Nucleus accumbens (tissue), 56 donors: ENCODE measurements around the gene NENF.
"Not testable (repeated sequence)": the region's sequence is repeated elsewhere in the genome, so short reads cannot be mapped to it uniquely, and the experiment has no call there.

ENCODE experiments used
- DNase-seq, 56 donors: peaks; one replicate each; lab custom pipeline; 2025; lab: John Stamatoyannopoulos, UW

Gene NENF

DNA sequence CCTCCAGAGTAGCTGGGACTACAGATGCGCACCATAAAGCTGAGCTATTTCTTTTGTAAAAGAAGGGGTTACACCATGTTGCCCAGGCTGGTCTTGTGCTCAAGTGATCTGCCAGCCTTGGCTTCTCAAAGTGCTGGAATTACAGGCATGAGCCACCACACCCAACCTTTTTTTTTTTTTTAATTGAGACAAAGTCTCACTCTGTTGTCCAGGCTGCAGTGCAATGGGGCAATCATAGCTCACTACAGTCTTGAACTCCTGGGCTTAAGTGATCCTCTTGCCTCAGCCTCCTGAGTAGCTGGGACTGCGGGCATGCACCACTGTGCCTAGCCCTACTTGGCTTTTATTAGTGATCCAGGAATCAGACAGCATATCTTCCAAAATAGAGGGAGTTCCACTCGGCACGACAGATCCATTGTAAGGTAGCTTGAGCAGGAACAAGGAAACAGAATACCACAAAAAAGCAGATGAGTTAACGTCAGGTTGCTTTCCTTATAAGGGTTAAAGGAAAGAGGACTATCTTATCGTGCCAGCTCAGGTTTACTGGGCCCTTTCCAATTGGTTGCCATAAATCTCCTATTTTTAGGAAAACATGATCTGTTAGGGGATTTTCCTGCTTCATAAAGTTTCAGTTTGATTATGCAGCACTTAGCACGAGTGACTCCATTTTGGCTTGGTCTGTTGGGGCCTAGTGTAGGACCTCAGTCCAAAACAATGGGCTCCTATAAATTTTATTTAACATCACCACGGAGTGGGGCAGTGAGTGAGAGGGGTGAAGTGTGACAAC lies 45.2 kb downstream of the NENF start:
- no peak for DNase-seq

DNA sequence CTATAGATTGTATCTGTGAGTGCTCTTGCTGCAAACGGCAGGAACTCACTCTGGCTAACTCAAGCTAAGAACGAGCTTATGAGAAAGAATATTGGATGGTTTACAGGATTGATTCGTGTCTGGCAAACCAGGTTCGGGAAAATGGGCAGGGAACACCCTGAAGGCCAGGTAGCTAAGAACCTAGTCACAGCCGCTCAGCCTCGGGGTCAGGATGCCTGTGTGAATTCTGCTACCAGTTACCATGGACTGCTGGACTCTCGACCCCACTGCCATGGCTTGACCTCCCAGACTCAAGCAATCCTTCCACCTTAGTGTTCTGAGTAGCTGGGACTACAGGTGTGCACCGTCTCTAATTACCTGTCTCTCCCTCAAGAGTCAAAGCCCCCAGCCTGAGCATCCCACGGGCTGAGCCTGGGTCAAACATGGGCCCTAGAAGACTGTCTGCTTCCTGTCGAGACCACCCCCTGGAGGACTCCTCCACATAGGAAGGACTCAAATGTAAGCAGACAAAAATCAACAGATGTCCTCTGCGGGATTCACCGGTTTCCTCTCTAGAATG lies 45.8 kb downstream of the NENF start:
- no peak for DNase-seq

DNA sequence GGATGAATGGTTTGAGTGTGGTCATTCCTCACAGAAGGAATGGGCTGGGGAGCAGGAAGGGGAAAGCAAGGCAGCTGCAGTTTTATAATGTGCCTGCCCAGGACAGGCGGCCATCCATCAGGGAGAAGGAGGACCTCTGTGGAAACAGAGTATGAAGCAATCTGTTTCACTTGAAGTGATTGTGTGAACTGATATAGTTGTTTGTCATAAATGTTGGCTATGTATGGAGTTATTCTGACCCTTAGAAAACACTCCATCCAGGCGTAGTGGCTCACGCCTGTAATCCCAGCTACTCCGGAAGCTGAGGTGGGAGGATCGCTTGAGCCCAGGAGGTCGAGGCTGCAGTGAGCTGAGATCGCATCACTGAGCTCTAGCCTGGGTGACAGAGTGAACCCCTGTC lies 46.5 kb downstream of the NENF start:
- DNase-seq, result no peak

DNA sequence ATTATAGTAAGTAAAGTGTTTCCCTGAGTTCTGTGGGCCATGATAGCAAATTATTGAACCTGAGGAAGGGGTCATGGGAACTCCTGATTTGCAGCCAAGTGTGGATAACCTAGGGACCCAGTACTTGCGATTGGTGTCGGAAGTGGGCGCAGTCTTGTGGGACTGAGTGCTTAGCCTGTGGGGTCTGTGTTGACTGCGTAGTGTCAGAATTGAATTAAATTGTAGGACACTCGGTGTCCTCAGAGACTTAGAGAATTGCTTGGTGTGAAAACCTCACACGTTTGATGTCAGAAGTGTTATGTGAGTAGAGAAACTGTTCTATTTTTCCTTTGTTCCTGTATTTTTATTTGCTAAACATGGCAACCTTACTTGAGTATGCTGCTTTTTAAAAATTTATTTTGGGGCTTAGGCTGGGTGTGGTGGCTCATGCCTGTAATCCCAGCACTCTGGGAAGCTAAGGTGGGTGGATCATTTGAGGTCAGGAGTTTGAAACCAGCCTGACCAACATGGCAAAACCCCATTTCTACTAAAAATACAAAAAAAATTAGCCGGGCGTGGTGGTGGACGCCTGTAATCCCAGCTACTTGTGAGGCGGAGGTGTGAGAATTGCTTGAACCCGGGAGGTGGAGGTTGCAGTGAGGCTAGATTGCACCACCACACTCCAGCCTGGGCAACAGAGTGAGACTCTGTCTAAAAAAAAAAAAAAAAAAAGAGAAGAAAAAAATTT lies 48.2 kb downstream of the NENF start:
- not testable (repeated sequence) for DNase-seq

DNA sequence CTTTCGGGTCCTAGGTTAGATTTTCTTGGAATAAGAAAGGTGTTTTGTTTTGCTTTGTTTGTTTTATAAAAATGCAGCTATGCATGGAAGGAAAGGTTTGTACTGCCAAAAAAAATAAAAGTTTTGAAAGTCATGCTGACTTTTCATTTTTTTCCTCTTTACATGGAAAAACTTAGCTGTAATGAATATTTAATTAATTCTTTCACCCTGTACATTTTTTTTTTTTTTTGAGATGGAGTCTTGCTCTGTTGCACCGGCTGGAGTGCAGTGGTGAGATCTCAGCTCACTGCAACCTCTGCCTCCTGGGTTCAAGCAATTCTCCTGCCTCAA lies 48.7 kb downstream of the NENF start:
- no peak for DNase-seq

DNA sequence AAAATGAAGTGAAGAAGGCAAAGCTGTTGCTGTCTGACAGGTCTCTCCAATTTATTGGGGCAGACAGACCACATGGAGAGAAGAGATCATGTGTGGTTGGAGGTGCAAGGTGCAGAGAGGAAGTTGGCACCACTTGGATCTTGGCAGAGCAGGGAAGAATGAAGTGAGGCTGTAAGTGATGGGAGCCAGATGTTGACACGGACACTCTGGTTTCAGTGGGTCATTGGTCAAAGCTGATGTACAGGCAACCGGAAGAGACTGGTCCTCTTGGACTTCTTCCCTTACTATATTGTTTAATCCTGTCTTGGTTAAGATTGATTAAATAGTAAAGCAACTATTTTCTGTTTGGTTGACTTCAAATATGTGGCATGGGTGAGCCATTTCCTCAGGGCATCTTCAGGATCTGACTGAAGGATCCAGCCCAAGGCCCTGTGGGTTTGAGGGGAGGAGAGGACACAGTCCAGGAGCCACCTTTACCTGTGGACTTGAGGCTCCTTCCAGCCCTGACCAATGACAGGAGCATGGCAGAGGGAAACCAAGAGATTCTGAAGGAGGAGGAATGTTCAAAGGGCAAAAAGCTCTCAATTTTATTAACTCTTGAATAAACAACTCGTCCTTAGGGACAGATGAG lies 49.4 kb downstream of the NENF start:
- DNase-seq, result no peak

DNA sequence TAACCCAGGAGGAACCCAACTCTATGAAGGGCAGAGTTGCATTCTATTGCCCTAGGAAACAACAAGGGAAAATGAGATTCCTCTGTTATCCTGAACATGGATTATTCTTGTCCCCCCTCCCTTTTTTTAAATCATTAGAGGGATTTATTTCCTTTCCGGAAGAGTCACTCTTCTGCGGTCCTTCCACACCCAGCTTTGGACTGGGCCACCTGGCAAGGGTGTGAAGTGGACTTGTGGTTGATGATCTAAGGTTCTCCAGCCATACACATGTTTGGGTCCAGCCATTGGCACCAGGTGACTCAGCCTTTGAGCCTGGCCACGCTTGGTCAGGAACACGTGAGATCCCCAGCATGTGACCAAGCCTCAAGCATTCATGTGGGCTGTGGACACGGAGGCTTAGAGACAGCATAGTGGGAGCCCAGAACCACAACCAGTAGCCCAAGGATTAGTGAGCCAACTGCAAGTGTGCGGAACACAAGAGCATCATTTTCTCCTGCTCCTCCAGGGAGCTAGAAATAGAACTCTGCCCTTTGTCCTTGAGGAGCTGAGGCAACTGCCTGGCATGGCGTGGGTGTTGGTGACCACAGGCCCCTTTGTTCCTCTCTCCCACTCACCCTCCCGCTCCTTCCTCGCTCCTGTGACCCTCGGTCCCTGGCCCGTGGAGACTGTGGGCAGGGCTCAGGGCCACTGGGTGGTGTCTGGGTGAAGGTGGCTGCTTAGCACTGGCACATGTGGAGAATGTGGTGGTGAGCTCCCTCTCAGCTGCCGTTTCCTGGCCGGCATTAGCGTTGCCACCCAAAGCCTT lies 50.1 kb downstream of the NENF start:
- no peak for DNase-seq

DNA sequence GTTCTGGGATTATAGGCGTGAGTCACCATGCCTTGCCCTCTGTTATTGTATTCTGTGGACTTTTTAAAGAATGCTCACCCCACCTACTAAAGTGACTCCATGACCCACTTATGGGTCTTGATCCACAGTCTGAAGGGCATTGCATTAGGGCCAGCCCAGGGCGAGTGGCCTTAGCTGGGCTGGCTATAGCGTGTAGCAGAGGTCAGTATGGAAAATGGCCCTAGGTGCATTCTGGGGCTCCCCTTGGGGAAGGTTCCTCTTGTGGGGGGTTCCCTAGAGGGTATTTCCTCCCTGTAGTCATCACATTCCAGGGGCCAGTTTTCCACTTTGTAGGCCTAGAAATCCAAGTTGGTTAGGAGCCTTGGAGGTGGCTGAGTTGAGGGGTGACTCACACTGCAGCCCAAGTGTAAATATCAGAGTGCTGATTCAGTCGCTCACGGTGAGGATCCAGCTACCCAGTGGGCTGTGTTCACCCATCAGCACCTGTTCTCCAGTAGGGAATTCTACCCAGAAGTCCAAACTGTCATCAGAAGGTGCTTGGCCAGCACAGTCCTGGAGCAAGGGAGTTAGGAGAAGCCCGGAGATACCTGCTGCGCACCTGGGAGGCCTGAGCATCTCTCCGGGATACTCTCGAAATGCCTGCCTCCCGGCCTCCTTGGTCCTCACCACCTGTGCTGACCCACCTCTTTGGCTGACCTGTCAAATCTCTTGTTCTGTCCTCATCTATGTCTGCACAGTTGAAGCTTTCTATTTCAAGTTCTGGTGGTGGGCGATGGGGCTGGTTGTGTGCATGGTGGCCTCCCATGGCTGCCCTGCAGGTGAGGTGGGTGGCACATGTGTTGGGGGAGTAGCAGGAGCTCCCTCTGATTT lies 52.2 kb downstream of the NENF start:
- DNase-seq, result no peak

DNA sequence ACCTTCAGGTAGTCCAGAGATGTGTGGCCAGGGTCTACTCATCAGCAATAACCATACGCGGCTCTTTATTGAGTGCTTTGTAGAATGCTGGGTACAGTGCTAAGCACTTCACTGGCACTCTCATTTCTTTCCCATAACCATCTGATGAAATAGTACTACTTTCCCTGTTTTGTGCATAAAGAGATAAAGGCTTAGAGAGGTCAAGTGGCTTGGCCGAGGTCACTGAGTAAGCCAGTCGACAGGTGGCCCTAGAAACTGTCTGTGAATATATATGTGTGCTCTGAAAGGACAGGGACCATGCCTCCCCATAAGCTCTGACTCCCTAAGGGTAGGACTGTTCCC lies 52.8 kb downstream of the NENF start:
- DNase-seq, result no peak

DNA sequence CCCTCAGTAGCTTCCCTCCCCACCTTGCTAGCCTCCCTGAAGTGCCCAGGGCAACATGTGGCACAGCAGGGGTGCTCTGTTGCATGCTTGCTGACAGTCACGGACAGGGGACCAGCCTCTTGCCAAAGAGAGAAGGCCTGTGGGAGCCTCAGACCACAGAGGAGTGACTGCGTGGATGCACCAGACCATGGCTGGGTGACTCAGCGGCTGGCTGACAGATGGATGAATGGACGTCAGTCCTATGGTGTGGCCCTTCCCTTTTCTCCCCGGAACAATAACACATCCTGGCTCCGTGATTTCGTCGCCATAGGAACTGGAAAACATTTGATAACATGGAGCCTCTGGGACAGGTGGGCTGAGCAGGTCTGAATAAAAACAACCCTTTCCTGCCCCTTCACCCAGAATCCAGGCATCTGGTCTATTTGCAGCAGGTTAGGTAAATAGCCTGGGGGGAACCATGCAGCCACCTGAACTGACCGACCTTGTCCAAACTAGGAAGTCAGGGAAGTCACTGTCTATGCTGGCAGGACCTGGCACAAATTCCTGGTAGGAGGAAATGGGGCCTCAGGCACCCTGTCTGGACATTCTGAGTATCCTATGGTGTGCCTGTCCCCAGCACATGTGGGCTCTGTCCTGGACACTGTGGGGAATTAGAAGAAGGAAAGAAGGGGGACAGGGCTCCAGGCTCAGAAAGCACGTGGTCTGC lies 53.3 kb downstream of the NENF start:
- DNase-seq, result peak in 4 of 56 donors; percentile 14 to 79 (median 22)

DNA sequence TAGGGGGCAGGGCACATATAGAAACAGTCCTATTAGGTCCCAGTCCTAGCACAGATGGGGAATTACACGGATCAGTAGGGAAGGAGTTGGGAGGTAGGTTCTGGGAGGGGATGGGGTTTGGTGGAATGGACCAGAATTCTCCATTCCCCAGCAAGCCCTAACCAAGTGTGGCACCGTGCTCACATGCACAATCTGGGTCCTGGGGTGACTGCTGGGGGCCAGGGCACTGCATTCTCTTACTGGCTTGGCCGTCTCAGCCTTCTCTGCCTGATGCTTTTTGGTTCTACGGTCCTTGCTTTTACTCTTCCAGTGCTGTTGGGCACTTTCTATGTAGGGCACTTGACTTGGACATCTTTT lies 53.9 kb downstream of the NENF start:
- no peak for DNase-seq

DNA sequence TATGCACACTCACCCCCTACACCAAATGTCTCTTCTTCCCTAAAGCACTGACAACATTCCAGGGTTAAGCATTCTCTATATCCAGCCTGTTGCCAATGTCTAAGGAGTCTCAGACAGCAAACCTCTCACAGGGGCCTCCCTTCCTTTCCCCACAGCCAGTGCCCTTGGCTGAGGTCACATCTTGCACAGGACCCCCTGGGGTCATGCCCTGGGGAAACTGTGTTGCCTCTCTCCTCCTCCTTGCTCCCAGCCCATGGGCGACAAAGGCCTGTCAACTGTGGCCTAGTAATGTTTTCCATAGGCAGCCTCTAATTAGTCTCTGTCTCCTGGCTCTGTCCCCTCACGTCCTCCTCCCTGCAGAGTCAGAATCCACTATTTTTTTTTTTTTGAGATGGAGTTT lies 54.6 kb downstream of the NENF start:
- no peak for DNase-seq

DNA sequence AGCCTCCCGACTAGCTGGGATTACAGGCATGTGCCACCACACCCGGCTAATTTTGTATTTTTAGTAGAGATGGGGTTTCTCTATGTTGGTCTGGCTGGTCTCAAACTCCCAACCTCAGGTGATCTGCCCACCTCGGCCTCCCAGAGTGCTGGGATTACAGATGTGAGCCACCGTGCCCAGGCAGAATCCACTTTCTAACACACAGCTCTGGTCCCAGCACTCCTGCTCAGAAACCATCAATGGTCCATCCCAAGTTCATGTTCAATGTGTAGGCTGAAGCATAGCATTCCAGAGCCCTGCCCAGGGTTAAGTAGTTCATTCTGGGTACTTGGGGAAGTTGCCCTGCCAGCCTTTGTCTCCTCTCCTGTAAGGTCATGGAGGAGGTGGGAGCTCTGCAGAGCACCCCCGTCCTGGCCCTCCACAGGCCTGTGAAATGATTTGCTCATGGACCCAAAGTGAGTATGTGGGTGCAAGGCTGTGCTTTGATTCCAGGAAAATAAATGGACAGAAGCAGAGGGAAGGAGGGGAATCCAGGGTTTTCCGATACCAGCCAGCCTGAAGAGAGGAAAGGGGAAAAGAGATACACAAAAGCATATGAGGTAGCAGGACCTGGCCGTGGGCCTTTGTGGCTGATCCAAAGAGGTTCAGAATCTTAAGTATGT lies 55.2 kb downstream of the NENF start:
- DNase-seq, result no peak

DNA sequence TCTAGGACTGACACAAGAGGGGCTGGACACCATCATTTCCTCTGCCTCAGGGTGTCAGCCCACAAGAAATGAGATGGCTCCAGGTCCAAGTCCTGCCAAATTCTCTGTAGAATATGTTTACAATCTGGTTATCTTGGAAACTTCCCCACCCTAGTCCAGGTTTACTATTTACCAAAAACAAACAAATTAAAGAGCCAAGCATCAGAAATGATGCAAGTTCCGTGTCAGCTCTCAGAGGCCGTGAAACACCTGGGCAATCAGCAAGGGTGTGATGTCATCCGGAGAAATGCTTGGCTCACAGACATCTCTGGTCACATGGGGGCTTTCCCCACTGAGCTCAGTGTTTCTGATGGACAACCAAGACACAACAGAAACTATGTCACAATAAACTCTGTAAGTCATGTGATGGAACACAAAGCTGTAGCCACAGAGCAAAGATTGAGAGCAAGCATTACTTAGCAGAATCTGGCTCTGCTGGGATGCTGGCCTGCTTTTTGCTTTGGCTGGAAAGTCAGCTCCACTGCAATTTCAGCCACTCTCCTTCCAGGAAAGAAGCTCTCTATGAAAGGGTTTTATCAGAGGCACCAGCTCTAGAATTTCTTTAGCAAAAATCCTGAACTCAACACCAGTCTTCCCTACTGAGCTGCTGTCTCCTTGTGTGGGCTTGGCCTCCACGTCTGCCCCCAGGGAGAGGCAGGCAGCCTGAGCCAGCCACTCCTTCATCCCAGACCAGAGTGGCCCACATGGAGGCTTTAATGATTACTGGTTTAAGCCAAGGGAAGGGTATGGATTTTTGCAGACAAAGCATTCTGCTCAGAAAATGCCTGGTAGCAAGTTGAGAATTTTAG lies 55.9 kb downstream of the NENF start:
- DNase-seq, result peak in 41 of 56 donors; percentile 8 to 88 (median 45)

DNA sequence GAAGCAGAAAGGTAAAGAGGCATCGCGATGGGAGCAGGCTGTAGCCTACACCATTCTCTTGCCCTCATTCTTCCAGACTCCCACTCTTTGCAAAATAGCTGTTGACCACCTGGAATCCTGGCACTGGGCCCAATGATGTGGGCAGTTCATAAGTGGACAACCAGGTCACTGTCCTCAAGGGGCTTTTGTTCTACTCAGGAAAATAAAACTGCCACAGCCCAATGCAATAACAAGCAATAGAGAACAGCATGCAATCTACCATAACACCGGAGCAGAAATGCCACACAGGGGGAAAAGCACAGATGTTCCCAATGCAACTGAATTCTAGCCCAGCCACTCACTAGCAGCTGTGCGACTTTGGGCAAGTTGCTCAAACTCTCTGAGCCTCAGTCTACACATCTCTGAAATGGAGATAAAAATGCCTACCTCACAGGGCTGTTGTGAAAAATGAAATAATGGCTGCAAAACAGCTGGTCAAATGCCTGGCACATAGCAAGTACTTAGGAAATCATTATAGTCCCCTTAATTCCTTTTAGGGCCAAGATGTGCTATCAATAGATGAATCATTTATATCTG lies 56.7 kb downstream of the NENF start:
- DNase-seq, result no peak

DNA sequence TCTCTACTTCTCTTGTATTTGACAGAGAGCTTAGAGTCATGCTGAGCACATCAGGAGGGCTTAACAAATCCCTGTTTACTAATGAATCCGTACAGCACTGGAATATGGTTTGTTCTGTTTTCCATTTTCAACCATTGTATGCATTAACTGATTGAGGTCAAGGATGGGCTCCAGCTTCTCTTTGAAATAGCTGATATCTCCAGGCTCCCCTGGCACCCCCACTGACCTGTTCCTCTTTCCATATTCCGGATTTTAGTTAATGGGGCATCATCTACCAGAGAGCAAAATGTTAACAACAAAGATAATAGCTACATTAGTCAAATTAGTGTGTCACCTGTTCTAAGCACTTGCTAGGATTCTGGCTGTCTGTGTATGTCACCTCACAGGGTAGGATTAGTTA lies 57.6 kb downstream of the NENF start:
- no peak for DNase-seq

DNA sequence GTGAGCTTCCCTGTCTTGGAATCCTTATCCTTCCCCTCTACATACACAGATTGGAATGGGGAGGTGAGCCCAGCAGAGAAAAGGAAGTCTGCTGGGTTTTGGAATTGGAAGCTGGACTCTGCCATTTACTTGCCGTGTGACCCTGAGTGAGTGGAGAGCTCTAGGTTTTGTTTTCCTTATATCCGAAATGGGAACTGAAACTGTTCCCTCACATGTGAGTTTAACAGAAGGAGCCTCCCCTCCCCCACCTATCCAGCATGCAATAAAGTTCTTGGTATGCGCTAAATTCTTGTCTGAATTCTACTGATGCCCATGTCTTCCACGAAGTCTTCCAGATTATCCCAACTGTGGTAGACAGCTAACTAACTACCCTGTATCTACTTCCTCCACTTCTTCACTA lies 58.7 kb downstream of the NENF start:
- DNase-seq, result no peak
